ENCODE data around the gene PSME4. TPM values are rescaled to one million over a fixed set of nuclear protein-coding genes. Genes with fewer than 3 reads are reported as not detected.

Gene PSME4
- total RNA-seq, 2 experiments from 2014 or later = 51.7 to 54.4 TPM

DNA sequence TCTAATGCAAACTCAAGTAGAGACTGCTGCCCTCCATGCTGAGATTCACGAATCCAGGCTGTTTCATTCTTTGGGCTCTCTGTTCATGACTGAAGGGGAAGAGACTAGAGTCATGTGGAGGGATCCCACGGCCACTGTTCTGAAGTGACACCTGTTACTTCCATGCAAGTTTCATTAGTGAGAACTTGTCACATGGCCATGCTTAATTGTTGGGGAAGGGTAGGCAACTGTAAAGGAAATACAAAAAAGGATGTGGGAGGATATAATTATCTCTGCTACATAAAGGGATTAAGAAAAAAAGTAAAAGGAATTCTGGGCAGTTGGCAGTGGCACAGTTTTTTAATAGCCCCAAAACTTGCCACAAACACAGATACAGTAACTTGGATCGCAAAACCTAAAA, 28.0 kb upstream of the PSME4 start:
- ATAC-seq (no peak), DNase-seq (no peak)
- intact Hi-C loops (cut with micrococcal nuclease) = no loop called here
- ChIA-PET POLR2A (interaction anchor here (1.2 kb wide), 1 partner anchor 12 kb away, joined by 3 read pairs; no protein-coding TSS in a partner anchor), CTCF (no interaction called here)
- H3K9me3 Mint-ChIP-seq = no peaks in the 10 kb centered on the region
- no peak overlapping the region for H3K27ac Mint-ChIP-seq
- peaks cover 8% of the 10 kb centered on the region for H3K4me1 Mint-ChIP-seq (ENCODE audit: low read depth)
- no peak overlapping the region for H3K4me3 Mint-ChIP-seq
- TF ChIP-seq, protein P1, sequence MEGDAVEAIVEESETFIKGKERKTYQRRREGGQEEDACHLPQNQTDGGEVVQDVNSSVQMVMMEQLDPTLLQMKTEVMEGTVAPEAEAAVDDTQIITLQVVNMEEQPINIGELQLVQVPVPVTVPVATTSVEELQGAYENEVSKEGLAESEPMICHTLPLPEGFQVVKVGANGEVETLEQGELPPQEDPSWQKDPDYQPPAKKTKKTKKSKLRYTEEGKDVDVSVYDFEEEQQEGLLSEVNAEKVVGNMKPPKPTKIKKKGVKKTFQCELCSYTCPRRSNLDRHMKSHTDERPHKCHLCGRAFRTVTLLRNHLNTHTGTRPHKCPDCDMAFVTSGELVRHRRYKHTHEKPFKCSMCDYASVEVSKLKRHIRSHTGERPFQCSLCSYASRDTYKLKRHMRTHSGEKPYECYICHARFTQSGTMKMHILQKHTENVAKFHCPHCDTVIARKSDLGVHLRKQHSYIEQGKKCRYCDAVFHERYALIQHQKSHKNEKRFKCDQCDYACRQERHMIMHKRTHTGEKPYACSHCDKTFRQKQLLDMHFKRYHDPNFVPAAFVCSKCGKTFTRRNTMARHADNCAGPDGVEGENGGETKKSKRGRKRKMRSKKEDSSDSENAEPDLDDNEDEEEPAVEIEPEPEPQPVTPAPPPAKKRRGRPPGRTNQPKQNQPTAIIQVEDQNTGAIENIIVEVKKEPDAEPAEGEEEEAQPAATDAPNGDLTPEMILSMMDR (IDR thresholded peaks at IDR 0.05) = no peak
- no peaks in the 10 kb centered on the region for H3K27me3 Mint-ChIP-seq
- no peaks in the 10 kb centered on the region for H3K36me3 Mint-ChIP-seq (ENCODE audit: low read depth)

DNA sequence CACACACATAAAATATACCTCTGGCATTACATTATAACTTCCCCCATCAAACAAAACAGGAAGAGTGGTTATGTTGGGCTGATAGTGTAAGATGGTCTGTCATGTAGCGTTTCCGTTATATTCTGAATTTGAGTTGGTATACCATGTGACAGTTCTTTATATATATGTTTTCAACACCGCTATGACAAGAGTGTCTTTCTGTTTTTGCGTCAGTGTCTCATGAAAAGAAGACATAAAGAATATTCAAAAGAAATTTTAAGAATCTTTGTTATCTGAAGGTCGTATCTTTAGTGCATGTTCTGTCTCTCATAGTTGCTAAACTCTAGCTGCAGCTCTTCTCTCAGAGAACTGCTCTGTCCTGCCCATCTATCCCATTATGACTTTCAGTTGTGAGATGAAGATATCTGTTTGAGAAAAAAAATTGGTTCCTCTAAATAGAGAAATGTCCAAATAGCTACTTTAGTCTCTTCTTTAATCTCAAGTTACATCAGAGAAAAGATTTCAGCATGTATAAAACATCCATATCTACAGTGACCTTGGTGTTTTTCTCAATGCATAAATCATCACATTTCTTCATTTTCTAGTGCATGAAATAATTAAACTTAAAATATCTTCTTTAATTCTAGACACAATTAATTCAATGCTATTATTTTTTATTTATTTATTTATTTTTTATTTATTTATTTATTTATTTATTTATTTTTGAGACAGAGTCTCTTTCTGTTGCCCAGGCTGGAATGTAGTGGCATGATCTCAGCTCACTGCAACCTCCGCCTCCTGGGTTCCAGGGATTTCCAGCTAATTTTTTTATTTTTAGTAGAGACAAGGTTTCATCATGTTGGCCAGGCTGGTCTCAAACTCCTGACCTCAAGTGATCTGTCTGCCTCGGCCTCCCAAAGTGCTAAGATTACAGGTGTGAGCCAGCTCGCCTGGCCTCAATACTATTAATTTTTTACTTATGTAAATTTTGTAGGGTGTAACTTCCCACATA, 24.3 kb upstream of the PSME4 start:
- intact Hi-C loops (cut with micrococcal nuclease) = no loop called here
- Mint-ChIP-seq H3K27ac (peak overlapping the region; percentile 91), H3K9me3 (no peaks in the 10 kb centered on the region), H3K36me3 (ENCODE audit: low read depth) (peaks cover 4% of the 10 kb centered on the region), H3K4me3 (peak overlapping the region; percentile 59), H3K27me3 (no peaks in the 10 kb centered on the region), H3K4me1 (ENCODE audit: low read depth) (peaks cover 23% of the 10 kb centered on the region)
- TF ChIP-seq, protein P1 (IDR thresholded peaks at IDR 0.05) = no peak
- DNase-seq = no peak
- ChIA-PET POLR2A (interaction anchor here (0.8 to 2.5 kb wide), 4 partner anchors 9 to 121 kb away, joined by 3 to 5 read pairs (median 4); partner anchors contain the start of gene PSME4), CTCF (interaction anchor here (0.6 to 1.1 kb wide), 4 partner anchors 13 to 103 kb away, joined by 3 to 4 read pairs (median 3); no protein-coding TSS in a partner anchor)
- peak; percentile 89 for ATAC-seq

- no peaks in the 10 kb centered on the region for H3K27me3 Mint-ChIP-seq
- ChIA-PET POLR2A (no interaction called here), CTCF (interaction anchor here (1.4 kb wide), 1 partner anchor 116 kb away, joined by 4 read pairs; no protein-coding TSS in a partner anchor)
- ATAC-seq (no peak), DNase-seq (no peak)
- intact Hi-C loops (cut with micrococcal nuclease) = no loop called here
- no peak overlapping the region for H3K27ac Mint-ChIP-seq
- H3K36me3 Mint-ChIP-seq (ENCODE audit: low read depth) = peaks cover 4% of the 10 kb centered on the region
- TF ChIP-seq, protein P1 (IDR thresholded peaks at IDR 0.05) = no peak
- H3K4me1 Mint-ChIP-seq (ENCODE audit: low read depth) = peaks cover 33% of the 10 kb centered on the region
- no peak overlapping the region for H3K4me3 Mint-ChIP-seq
- no peaks in the 10 kb centered on the region for H3K9me3 Mint-ChIP-seq
These were observed 21.2 kb upstream of the PSME4 start for GRCh38 chr2:53991948-53992347.

GRCh38 chr2:53989210-53989862, 18.5 kb upstream of the PSME4 start:
- H3K9me3 Mint-ChIP-seq = no peaks in the 10 kb centered on the region
- H3K4me1 Mint-ChIP-seq (ENCODE audit: low read depth) = peaks cover 28% of the 10 kb centered on the region
- intact Hi-C loops (cut with micrococcal nuclease) = no loop called here
- H3K27me3 Mint-ChIP-seq = no peaks in the 10 kb centered on the region
- no peak for ATAC-seq
- H3K36me3 Mint-ChIP-seq (ENCODE audit: low read depth) = peaks cover 8% of the 10 kb centered on the region
- no peak overlapping the region for H3K27ac Mint-ChIP-seq
- ChIA-PET POLR2A (no interaction called here), CTCF (no interaction called here)
- H3K4me3 Mint-ChIP-seq = no peak overlapping the region
- no peak for DNase-seq
- TF ChIP-seq, protein P1 (IDR thresholded peaks at IDR 0.05) = no peak
